PFSK-1 (cell line): ENCODE results near the gene SPIRE2.

ENCODE experiments used
- FOXP2 ChIP-seq: optimal IDR thresholded peaks from 2 replicates; pipeline ENCODE3; 2011; ENCODE audit warnings: borderline replicate concordance, control low read depth, inconsistent platforms; ENCODE audit not compliant: insufficient read depth; ENCODE audit errors: extremely low read length, extremely low read depth
- POLR2AphosphoS5 ChIP-seq: IDR thresholded peaks from 2 replicates; pipeline ENCODE4 v1.6.1; 2012; ENCODE audit warnings: low read depth, mild to moderate bottlenecking, control low read depth, low read length, moderate library complexity
- SIN3A ChIP-seq: IDR thresholded peaks from 2 replicates; pipeline ENCODE4 v1.6.1; 2012; ENCODE audit warnings: mild to moderate bottlenecking, low read length, moderate library complexity, borderline replicate concordance; ENCODE audit not compliant: insufficient read depth
- TAF1 ChIP-seq: IDR thresholded peaks from 2 replicates; pipeline ENCODE4 v1.6.1; 2012; ENCODE audit warnings: low read length, control low read depth, borderline replicate concordance; ENCODE audit not compliant: insufficient read depth
- TF ChIP-seq, protein P1 (sequence below), 2 experiments: IDR thresholded peaks; 2 replicates each; pipeline versions ENCODE4 v1.6.1 to v1.8.0; 2011 to 2012; ENCODE audit warnings: low read depth in 2 of 2, low read length in 2 of 2, control low read depth in 1 of 2, inconsistent platforms in 1 of 2, mild to moderate bottlenecking in 1 of 2, moderate library complexity in 1 of 2; ENCODE audit not compliant: insufficient read depth in 1 of 2

SPIRE2 gene

GRCh38 chr16:89890886-89891657 lies 62.8 kb downstream of the SPIRE2 start:
- TF ChIP-seq, protein P1, sequence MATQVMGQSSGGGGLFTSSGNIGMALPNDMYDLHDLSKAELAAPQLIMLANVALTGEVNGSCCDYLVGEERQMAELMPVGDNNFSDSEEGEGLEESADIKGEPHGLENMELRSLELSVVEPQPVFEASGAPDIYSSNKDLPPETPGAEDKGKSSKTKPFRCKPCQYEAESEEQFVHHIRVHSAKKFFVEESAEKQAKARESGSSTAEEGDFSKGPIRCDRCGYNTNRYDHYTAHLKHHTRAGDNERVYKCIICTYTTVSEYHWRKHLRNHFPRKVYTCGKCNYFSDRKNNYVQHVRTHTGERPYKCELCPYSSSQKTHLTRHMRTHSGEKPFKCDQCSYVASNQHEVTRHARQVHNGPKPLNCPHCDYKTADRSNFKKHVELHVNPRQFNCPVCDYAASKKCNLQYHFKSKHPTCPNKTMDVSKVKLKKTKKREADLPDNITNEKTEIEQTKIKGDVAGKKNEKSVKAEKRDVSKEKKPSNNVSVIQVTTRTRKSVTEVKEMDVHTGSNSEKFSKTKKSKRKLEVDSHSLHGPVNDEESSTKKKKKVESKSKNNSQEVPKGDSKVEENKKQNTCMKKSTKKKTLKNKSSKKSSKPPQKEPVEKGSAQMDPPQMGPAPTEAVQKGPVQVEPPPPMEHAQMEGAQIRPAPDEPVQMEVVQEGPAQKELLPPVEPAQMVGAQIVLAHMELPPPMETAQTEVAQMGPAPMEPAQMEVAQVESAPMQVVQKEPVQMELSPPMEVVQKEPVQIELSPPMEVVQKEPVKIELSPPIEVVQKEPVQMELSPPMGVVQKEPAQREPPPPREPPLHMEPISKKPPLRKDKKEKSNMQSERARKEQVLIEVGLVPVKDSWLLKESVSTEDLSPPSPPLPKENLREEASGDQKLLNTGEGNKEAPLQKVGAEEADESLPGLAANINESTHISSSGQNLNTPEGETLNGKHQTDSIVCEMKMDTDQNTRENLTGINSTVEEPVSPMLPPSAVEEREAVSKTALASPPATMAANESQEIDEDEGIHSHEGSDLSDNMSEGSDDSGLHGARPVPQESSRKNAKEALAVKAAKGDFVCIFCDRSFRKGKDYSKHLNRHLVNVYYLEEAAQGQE (IDR thresholded peaks at IDR 0.05; ENCODE audit: insufficient read depth in 1 of 2, low read depth in 2 of 2, low read length in 2 of 2): no peak
- TF ChIP-seq SIN3A (no peak), POLR2AphosphoS5 (no peak), FOXP2 (no peak), TAF1 (no peak)

DNA sequence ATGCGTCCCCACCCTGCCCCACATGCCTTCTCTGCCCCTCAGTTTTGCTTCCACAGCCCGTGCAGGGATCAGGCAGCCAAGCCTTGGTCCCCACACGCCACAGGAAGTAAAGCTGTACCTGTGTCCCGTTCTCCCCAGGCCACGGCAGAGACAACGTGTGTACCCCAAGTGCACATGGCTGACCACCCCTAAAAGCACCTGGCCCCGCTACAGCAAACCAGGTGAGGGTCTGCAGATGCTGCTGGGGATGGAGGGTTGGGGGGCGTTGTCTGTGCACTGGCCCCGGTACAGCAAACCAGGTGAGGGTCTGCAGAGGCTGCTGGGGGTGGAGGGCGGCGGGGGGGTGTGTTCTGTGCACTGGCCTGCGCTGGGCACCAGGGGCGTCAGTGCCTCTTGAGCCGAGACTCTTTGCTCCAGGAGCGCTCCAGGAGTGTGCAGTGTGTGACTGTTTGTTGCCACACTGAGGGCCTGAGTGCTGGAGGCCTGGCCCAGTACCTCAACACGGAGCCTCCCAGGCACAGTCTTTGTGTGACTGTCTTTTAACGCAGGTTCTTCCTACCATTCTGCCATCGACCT lies 63.9 kb downstream of the SPIRE2 start:
- TF ChIP-seq TAF1 (no peak), SIN3A (no peak), FOXP2 (no peak), POLR2AphosphoS5 (no peak)
- TF ChIP-seq, protein P1 (IDR thresholded peaks at IDR 0.05; ENCODE audit: insufficient read depth in 1 of 2, low read depth in 2 of 2, low read length in 2 of 2): no peak

DNA sequence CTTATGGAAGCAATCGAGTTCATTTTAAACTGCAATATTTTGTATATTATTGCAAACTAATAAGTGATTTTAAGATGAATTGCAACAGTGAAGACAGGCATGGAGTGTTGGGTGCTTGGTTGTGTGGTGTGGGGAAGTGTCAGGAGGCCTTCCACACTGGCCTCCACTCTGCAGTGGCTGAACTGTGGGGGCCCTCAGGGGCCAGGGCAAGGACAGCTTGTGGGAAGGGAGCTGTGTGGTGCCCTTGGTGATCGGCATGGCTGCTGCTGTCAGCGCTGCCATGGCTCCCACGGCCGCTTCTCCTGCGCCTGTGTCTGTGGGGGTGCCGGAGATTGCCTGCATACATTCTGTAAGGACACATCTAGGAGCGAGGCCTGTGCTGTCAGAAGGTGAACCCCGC lies 64.4 kb downstream of the SPIRE2 start:
- TF ChIP-seq, protein P1 (IDR thresholded peaks at IDR 0.05; ENCODE audit: insufficient read depth in 1 of 2, low read depth in 2 of 2, low read length in 2 of 2): no peak
- TF ChIP-seq POLR2AphosphoS5 (no peak), FOXP2 (no peak), TAF1 (no peak), SIN3A (no peak)

DNA sequence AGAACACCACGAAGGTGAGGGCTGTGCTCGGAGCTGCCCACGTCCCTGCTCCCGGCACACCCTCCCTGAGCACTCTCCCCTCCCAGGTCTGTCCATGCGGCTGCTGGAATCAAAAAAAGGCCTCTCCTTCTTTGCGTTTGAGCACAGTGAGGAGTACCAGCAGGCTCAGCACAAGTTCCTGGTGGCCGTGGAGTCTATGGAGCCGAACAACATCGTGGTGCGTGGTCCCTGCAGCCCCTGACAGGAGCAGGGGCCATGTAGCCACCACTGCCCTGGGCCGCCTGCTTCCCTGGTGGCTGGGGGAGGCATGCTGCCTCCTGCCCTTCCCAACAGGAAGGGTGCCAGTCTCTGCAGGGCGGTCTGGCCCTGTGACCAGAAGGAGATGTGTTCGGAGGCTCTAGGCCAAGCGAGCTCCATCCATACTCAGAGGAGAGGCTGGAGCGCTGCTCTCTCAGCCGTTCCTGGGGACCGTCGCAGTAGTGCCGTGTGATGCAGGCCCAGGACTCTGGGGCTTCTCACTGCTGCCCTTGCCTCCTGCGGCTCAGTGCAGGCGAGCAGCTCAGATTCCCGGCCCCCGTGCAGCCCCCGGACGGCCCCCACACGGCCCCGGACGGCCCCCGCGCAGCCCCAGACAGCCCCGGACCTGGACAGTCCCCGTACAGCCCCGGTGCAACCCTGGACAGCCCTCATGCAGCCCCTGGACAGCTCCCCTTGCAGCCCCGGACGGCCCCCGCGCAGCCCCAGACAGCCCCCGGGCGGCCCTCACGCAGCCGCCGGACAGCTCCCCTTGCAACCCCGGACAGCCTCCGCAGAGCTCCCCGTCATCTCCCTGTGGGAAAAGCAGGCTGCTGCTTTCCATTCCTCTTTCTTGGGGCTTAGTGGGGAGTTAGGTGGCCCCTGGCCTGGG lies 65.6 kb downstream of the SPIRE2 start:
- TF ChIP-seq FOXP2 (no peak), TAF1 (no peak), POLR2AphosphoS5 (no peak), SIN3A (no peak)
- TF ChIP-seq, protein P1 (IDR thresholded peaks at IDR 0.05; ENCODE audit: insufficient read depth in 1 of 2, low read depth in 2 of 2, low read length in 2 of 2): no peak
